Mesangial cell (primary cell): ENCODE data around the gene TFEB. TPM values are rescaled to one million over a fixed set of nuclear protein-coding genes. Genes with fewer than 3 reads are reported as not detected.

Experiments used
- total RNA-seq: library from RNA; depleted of rRNA; stranded (reverse); fragments of >200 nt; gene quantifications from 2 replicates; pipeline ENCODE4 v1.2.3, GENCODE V29; 2015

The TFEB gene
- total RNA-seq: 7.8 and 13.8 TPM in 2 replicates

GRCh38 chr6:41735427-41736185 lies at the start of gene TFEB:
TSS of gene TFEB (minus strand) at chr6:41735608. CDS start at chr6:41691213, 44,395 bp downstream.

GRCh38 chr6:41780551-41781365 lies 45.4 kb upstream of the TFEB start, which contains the start of gene PRICKLE4:
TSS of gene PRICKLE4 (plus strand) at chr6:41780782. CDS start at chr6:41783474, 2,692 bp downstream.

GRCh38 chr6:41779788-41780550 lies 44.6 kb upstream of the TFEB start, which contains the start of gene FRS3:
TSS of gene FRS3 (minus strand) at chr6:41779900. CDS start at chr6:41776987, 2,913 bp downstream.

GRCh38 chr6:41747256-41748101 lies 12.1 kb upstream of the TFEB start, which contains the start of gene PGC:
TSS of gene PGC (minus strand) at chr6:41747397. CDS start at chr6:41747334, 63 bp downstream.

GRCh38 chr6:41638002-41638934 lies 97.1 kb downstream of the TFEB start, which contains the start of gene MDFI:
TSS of gene MDFI (plus strand) at chr6:41638468. CDS start at chr6:41638750, 282 bp downstream.

Other genes starting within 250 kb of the TFEB start
- gene FOXP4, start 189.2 kb downstream of the TFEB start, total RNA-seq: 21.2 and 33.6 TPM in 2 replicates
- gene MDFI, start 97.1 kb downstream of the TFEB start, total RNA-seq: 22.8 and 47.9 TPM in 2 replicates
- not detected in 2 replicates for gene PGC, start 11.8 kb upstream of the TFEB start, total RNA-seq
- gene FRS3, start 44.3 kb upstream of the TFEB start, total RNA-seq: 2.3 and 3.7 TPM in 2 replicates
- 0.65 and 1.3 TPM in 2 replicates for gene PRICKLE4, start 45.2 kb upstream of the TFEB start, total RNA-seq
- gene TOMM6, start 52.1 kb upstream of the TFEB start, total RNA-seq: 140 and 253 TPM in 2 replicates
- gene USP49, start 159.8 kb upstream of the TFEB start, total RNA-seq: 0.81 and 1.9 TPM in 2 replicates
- gene MED20, start 185.5 kb upstream of the TFEB start, total RNA-seq: 19.9 and 26.2 TPM in 2 replicates
- 14.1 and 19.9 TPM in 2 replicates for gene BYSL, start 185.9 kb upstream of the TFEB start, total RNA-seq
- 69.3 and 121 TPM in 2 replicates for gene CCND3, start 206.2 kb upstream of the TFEB start, total RNA-seq